Measurements from ENCODE around the gene YTHDC2.

The YTHDC2 gene

GRCh38 chr5:113574417-113574816 lies 60.9 kb downstream of the YTHDC2 start:
- H2BK12ac ChIP-seq (ENCODE audit: low read length) = no peak overlapping the region
- no peak overlapping the region for H3K23ac ChIP-seq (ENCODE audit: low read length)
- H3K79me1 ChIP-seq (ENCODE audit: low read length) = no peaks in the 10 kb centered on the region
- H2AFZ ChIP-seq (ENCODE audit: insufficient read depth, low read length, poor library complexity) = no peak overlapping the region
- H3K4me1 ChIP-seq (ENCODE audit: control insufficient read depth in 1 of 2, insufficient read depth in 2 of 2, low read length in 2 of 2) = no peaks in the 10 kb centered on the region
- no CpG with 5 or more reads among the region's 2 CpGs for WGBS (ENCODE audit: extremely low coverage, insufficient coverage, insufficient read length)
- no peaks in the 10 kb centered on the region for H3K79me2 ChIP-seq (ENCODE audit: control insufficient read depth, insufficient read depth, low read length, poor library complexity)
- H3K4me3 ChIP-seq (ENCODE audit: low read depth, low read length) = no peak overlapping the region
- no peak overlapping the region for H3K4me2 ChIP-seq (ENCODE audit: low read length)
- H2BK120ac ChIP-seq (ENCODE audit: insufficient read depth, low read length, poor library complexity) = no peak overlapping the region
- no peak for DNase-seq
- no peaks in the 10 kb centered on the region for H3K27me3 ChIP-seq (ENCODE audit: insufficient read depth, low read length)
- H3K18ac ChIP-seq (ENCODE audit: low read length) = no peak overlapping the region
- no peak overlapping the region for H3K14ac ChIP-seq (ENCODE audit: low read length)
- H3K4ac ChIP-seq (ENCODE audit: low read depth, low read length) = no peak overlapping the region
- H3K27ac ChIP-seq (ENCODE audit: low read depth, low read length) = no peak overlapping the region
- no peaks in the 10 kb centered on the region for H3K9me3 ChIP-seq (ENCODE audit: insufficient read depth, low read depth, low read length)
- no peak overlapping the region for H4K8ac ChIP-seq (ENCODE audit: low read depth, low read length)
- no peak overlapping the region for H2BK5ac ChIP-seq (ENCODE audit: low read depth, low read length, poor library complexity)
- no peak overlapping the region for H4K91ac ChIP-seq (ENCODE audit: low read depth, low read length)
- H4K12ac ChIP-seq (ENCODE audit: low read depth, low read length) = no peak overlapping the region
- no peak overlapping the region for H3K9ac ChIP-seq (ENCODE audit: low read length)
- H3K36me3 ChIP-seq (ENCODE audit: control insufficient read depth in 1 of 2, insufficient read depth in 2 of 2, low read length in 2 of 2) = peaks cover 7 to 8% of the 10 kb centered on the region in 2 experiments
- H2AK5ac ChIP-seq (ENCODE audit: low read length) = no peak overlapping the region

GRCh38 chr5:113575074-113575473 lies 61.6 kb downstream of the YTHDC2 start:
- Histone ChIP-seq H2AFZ (ENCODE audit: insufficient read depth, low read length, poor library complexity) (no peak overlapping the region), H3K4me3 (ENCODE audit: low read depth, low read length) (no peak overlapping the region), H3K14ac (ENCODE audit: low read length) (no peak overlapping the region), H3K79me2 (ENCODE audit: control insufficient read depth, insufficient read depth, low read length, poor library complexity) (no peaks in the 10 kb centered on the region), H3K36me3 (ENCODE audit: control insufficient read depth in 1 of 2, insufficient read depth in 2 of 2, low read length in 2 of 2) (peaks cover 7 to 8% of the 10 kb centered on the region in 2 experiments), H4K91ac (ENCODE audit: low read depth, low read length) (no peak overlapping the region), H2BK120ac (ENCODE audit: insufficient read depth, low read length, poor library complexity) (no peak overlapping the region), H3K4me2 (ENCODE audit: low read length) (no peak overlapping the region), H3K18ac (ENCODE audit: low read length) (no peak overlapping the region), H3K79me1 (ENCODE audit: low read length) (no peaks in the 10 kb centered on the region), H2BK5ac (ENCODE audit: low read depth, low read length, poor library complexity) (no peak overlapping the region), H3K4ac (ENCODE audit: low read depth, low read length) (no peak overlapping the region), H3K4me1 (ENCODE audit: control insufficient read depth in 1 of 2, insufficient read depth in 2 of 2, low read length in 2 of 2) (no peaks in the 10 kb centered on the region), H3K27ac (ENCODE audit: low read depth, low read length) (no peak overlapping the region), H3K9ac (ENCODE audit: low read length) (no peak overlapping the region), H4K8ac (ENCODE audit: low read depth, low read length) (no peak overlapping the region), H3K9me3 (ENCODE audit: insufficient read depth, low read depth, low read length) (no peaks in the 10 kb centered on the region), H3K23ac (ENCODE audit: low read length) (no peak overlapping the region), H2AK5ac (ENCODE audit: low read length) (no peak overlapping the region), H4K12ac (ENCODE audit: low read depth, low read length) (no peak overlapping the region), H2BK12ac (ENCODE audit: low read length) (no peak overlapping the region), H3K27me3 (ENCODE audit: insufficient read depth, low read length) (no peaks in the 10 kb centered on the region)
- WGBS (ENCODE audit: extremely low coverage, insufficient coverage, insufficient read length) = no CpG with 5 or more reads among the region's 4 CpGs
- DNase-seq = no peak

DNA sequence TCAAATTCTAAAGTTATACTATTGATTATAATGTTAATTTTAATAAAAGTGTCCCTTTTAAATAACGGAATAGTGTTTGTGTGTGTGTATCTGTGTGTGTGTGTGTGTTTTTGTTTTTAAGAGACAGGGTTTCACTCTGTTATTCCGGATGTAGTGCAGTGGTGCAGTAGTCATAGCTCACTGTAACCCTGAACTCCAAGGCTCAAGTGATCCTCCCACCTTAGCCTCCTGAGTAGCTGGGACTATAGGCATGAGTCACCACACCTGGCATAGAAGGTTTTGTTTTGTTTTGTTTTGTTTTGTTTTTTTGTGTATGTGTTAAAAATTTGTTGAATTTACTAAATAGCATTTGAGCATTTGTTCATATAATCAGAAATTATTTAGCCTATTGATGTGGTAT lies 64.6 kb downstream of the YTHDC2 start:
- no peak overlapping the region for H2AFZ ChIP-seq (ENCODE audit: insufficient read depth, low read length, poor library complexity)
- H3K79me2 ChIP-seq (ENCODE audit: control insufficient read depth, insufficient read depth, low read length, poor library complexity) = no peaks in the 10 kb centered on the region
- no peak overlapping the region for H2BK12ac ChIP-seq (ENCODE audit: low read length)
- no peak overlapping the region for H4K12ac ChIP-seq (ENCODE audit: low read depth, low read length)
- H3K9me3 ChIP-seq (ENCODE audit: insufficient read depth, low read depth, low read length) = no peaks in the 10 kb centered on the region
- no peak overlapping the region for H3K27ac ChIP-seq (ENCODE audit: low read depth, low read length)
- H3K23ac ChIP-seq (ENCODE audit: low read length) = no peak overlapping the region
- H3K4me3 ChIP-seq (ENCODE audit: low read depth, low read length) = no peak overlapping the region
- no peak overlapping the region for H4K91ac ChIP-seq (ENCODE audit: low read depth, low read length)
- H3K4ac ChIP-seq (ENCODE audit: low read depth, low read length) = no peak overlapping the region
- DNase-seq = no peak
- H3K14ac ChIP-seq (ENCODE audit: low read length) = no peak overlapping the region
- H2BK120ac ChIP-seq (ENCODE audit: insufficient read depth, low read length, poor library complexity) = no peak overlapping the region
- no peaks in the 10 kb centered on the region for H3K4me1 ChIP-seq (ENCODE audit: control insufficient read depth in 1 of 2, insufficient read depth in 2 of 2, low read length in 2 of 2)
- no peaks in the 10 kb centered on the region for H3K79me1 ChIP-seq (ENCODE audit: low read length)
- H2AK5ac ChIP-seq (ENCODE audit: low read length) = no peak overlapping the region
- no peaks in the 10 kb centered on the region for H3K27me3 ChIP-seq (ENCODE audit: insufficient read depth, low read length)
- no peak overlapping the region for H3K4me2 ChIP-seq (ENCODE audit: low read length)
- peaks cover 7 to 8% of the 10 kb centered on the region in 2 experiments for H3K36me3 ChIP-seq (ENCODE audit: control insufficient read depth in 1 of 2, insufficient read depth in 2 of 2, low read length in 2 of 2)
- H3K18ac ChIP-seq (ENCODE audit: low read length) = no peak overlapping the region
- no peak overlapping the region for H4K8ac ChIP-seq (ENCODE audit: low read depth, low read length)
- H2BK5ac ChIP-seq (ENCODE audit: low read depth, low read length, poor library complexity) = no peak overlapping the region
- no peak overlapping the region for H3K9ac ChIP-seq (ENCODE audit: low read length)
- no CpG with 5 or more reads among the region's 2 CpGs for WGBS (ENCODE audit: extremely low coverage, insufficient coverage, insufficient read length)

DNA sequence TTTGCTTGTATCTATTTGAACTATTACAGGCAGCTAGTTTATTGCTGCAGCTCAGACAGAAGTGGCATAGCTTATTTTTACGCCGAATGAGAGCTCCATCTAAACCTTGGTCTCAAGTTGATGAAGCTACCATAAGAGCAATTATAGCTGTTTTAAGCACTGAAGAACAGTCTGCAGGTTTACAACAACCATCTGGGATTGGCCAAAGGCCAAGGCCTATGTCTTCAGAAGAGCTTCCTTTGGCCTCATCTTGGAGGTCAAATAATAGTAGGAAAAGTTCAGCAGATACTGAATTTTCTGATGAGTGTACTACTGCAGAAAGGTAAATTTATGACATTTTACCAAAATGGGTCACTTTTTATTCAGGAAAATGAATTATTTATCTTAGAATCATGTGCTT lies 67.9 kb downstream of the YTHDC2 start:
- H2BK12ac ChIP-seq (ENCODE audit: low read length) = no peak overlapping the region
- no peak overlapping the region for H4K8ac ChIP-seq (ENCODE audit: low read depth, low read length)
- DNase-seq = no peak
- H2AK5ac ChIP-seq (ENCODE audit: low read length) = no peak overlapping the region
- peaks cover 0 to 3% of the 10 kb centered on the region in 2 experiments for H3K36me3 ChIP-seq (ENCODE audit: control insufficient read depth in 1 of 2, insufficient read depth in 2 of 2, low read length in 2 of 2)
- H2AFZ ChIP-seq (ENCODE audit: insufficient read depth, low read length, poor library complexity) = no peak overlapping the region
- no peak overlapping the region for H2BK120ac ChIP-seq (ENCODE audit: insufficient read depth, low read length, poor library complexity)
- no peak overlapping the region for H3K9ac ChIP-seq (ENCODE audit: low read length)
- H3K14ac ChIP-seq (ENCODE audit: low read length) = no peak overlapping the region
- H3K4ac ChIP-seq (ENCODE audit: low read depth, low read length) = no peak overlapping the region
- no peaks in the 10 kb centered on the region for H3K79me2 ChIP-seq (ENCODE audit: control insufficient read depth, insufficient read depth, low read length, poor library complexity)
- no peak overlapping the region for H4K91ac ChIP-seq (ENCODE audit: low read depth, low read length)
- no peaks in the 10 kb centered on the region for H3K79me1 ChIP-seq (ENCODE audit: low read length)
- H3K27me3 ChIP-seq (ENCODE audit: insufficient read depth, low read length) = no peaks in the 10 kb centered on the region
- no peak overlapping the region for H3K23ac ChIP-seq (ENCODE audit: low read length)
- H3K18ac ChIP-seq (ENCODE audit: low read length) = no peak overlapping the region
- H3K9me3 ChIP-seq (ENCODE audit: insufficient read depth, low read depth, low read length) = no peaks in the 10 kb centered on the region
- no peak overlapping the region for H3K27ac ChIP-seq (ENCODE audit: low read depth, low read length)
- no peak overlapping the region for H4K12ac ChIP-seq (ENCODE audit: low read depth, low read length)
- no peaks in the 10 kb centered on the region for H3K4me1 ChIP-seq (ENCODE audit: control insufficient read depth in 1 of 2, insufficient read depth in 2 of 2, low read length in 2 of 2)
- WGBS (ENCODE audit: extremely low coverage, insufficient coverage, insufficient read length) = no CpG with 5 or more reads among the region's 2 CpGs
- no peak overlapping the region for H2BK5ac ChIP-seq (ENCODE audit: low read depth, low read length, poor library complexity)
- no peak overlapping the region for H3K4me3 ChIP-seq (ENCODE audit: low read depth, low read length)
- no peak overlapping the region for H3K4me2 ChIP-seq (ENCODE audit: low read length)

Data from trophoblast cell (in vitro differentiated cells and primary cell).